GM12891 (cell line): ENCODE results near the gene MZT2B.
"Not testable (repeated sequence)": the region's sequence is repeated elsewhere in the genome, so short reads cannot be mapped to it uniquely, and the experiment has no call there.

ENCODE experiments used
- POLR2A ChIP-seq: IDR thresholded peaks from 2 replicates; pipeline ENCODE4 v1.6.1; 2011; ENCODE audit warnings: low read depth, low read length, control low read depth
- POLR2AphosphoS5 ChIP-seq: IDR thresholded peaks from 2 replicates; pipeline ENCODE4 v1.6.1; 2011; ENCODE audit warnings: low read depth, low read length, control low read depth

- not testable (repeated sequence) for TF ChIP-seq POLR2AphosphoS5, POLR2A
These were observed 1.4 kb upstream of the MZT2B start for GRCh38 chr2:130180404-130181324.
